GM23338 (cell line): ENCODE measurements around the gene UTP18. TPM values are rescaled to one million over a fixed set of nuclear protein-coding genes. Genes with fewer than 3 reads are reported as not detected.

Source experiments
- ATAC-seq: fragments of 200-7000 bp; cut with Tn5 transposase; 3 replicates; pipeline ENCODE4 v1.9.1; 2020
- DNase-seq: peaks from one replicate; pipeline ENCODE4 v3.0.0-alpha.2; 2015; ENCODE audit warnings: low spot score
- H2AFZ ChIP-seq: fragments of 200-600 bp; sonication (generic); 2 replicates; pipeline ENCODE4 v1.8.0; 2016; ENCODE audit warnings: antibody characterized with exemption, mild to moderate bottlenecking, moderate library complexity
- H3F3A ChIP-seq: fragments of 200-600 bp; sonication (generic); replicated peaks from 2 replicates; pipeline ENCODE4 v1.8.0; 2017; ENCODE audit warnings: antibody characterized with exemption, mixed run types, low read depth
- H3K27ac ChIP-seq: fragments of 200-600 bp; sonication (generic); 2 replicates; pipeline ENCODE4 v1.6.1; 2016; ENCODE audit warnings: low read depth
- H3K27me3 ChIP-seq: fragments of 200-600 bp; sonication (generic); 2 replicates; pipeline ENCODE4 v1.8.0; 2016; ENCODE audit warnings: mild to moderate bottlenecking, mixed run types, moderate library complexity; ENCODE audit not compliant: insufficient read depth
- H3K36me3 ChIP-seq: fragments of 200-600 bp; sonication (generic); 2 replicates; pipeline ENCODE4 v1.8.0; 2016; ENCODE audit warnings: mild to moderate bottlenecking; ENCODE audit not compliant: insufficient read depth
- H3K4me1 ChIP-seq: fragments of 200-600 bp; sonication (generic); 2 replicates; pipeline ENCODE4 v1.8.0; 2016; ENCODE audit warnings: mild to moderate bottlenecking, moderate library complexity; ENCODE audit not compliant: insufficient read depth
- H3K4me2 ChIP-seq: fragments of 200-600 bp; sonication (generic); 2 replicates; pipeline ENCODE4 v1.7.1; 2017; ENCODE audit warnings: mixed run types
- H3K4me3 ChIP-seq: fragments of 200-600 bp; sonication (generic); 2 replicates; pipeline ENCODE4 v1.6.1; 2016; ENCODE audit warnings: mixed run types
- H3K79me2 ChIP-seq: fragments of 200-600 bp; sonication (generic); replicated peaks from 2 replicates; pipeline ENCODE4 v1.8.0; 2017; ENCODE audit warnings: mild to moderate bottlenecking; ENCODE audit not compliant: insufficient read depth
- H3K9me2 ChIP-seq: fragments of 200-600 bp; sonication (generic); 2 replicates; pipeline ENCODE4 v1.8.0; 2017; ENCODE audit not compliant: insufficient read depth
- H4K20me1 ChIP-seq: fragments of 200-600 bp; sonication (generic); replicated peaks from 2 replicates; pipeline ENCODE4 v1.8.0; 2017; ENCODE audit warnings: mild to moderate bottlenecking; ENCODE audit not compliant: insufficient read depth
- H3K27ac Mint-ChIP-seq: 2 replicates; pipeline ENCODE4 v1.8.0; 2020; ENCODE audit warnings: inconsistent platforms, mild to moderate bottlenecking, moderate library complexity, mixed read lengths
- H3K27me3 Mint-ChIP-seq: 3 replicates; pipeline ENCODE4 v1.8.0; 2022; ENCODE audit warnings: low read depth, mild to moderate bottlenecking, moderate library complexity, mixed read lengths, inconsistent platforms; ENCODE audit not compliant: insufficient read depth, poor library complexity
- H3K36me3 Mint-ChIP-seq: 3 replicates; pipeline ENCODE4 v1.8.0; 2021; ENCODE audit warnings: low read depth, mild to moderate bottlenecking, inconsistent platforms, moderate library complexity, mixed read lengths
- H3K4me1 Mint-ChIP-seq: 3 replicates; pipeline ENCODE4 v1.8.0; 2020; ENCODE audit warnings: mild to moderate bottlenecking, inconsistent platforms, mixed read lengths
- H3K4me3 Mint-ChIP-seq: 3 replicates; pipeline ENCODE4 v1.8.0; 2021; ENCODE audit warnings: moderate library complexity, mild to moderate bottlenecking, inconsistent platforms, mixed read lengths
- H3K9me3 Mint-ChIP-seq: 3 replicates; pipeline ENCODE4 v1.8.0; 2020; ENCODE audit warnings: moderate library complexity, mild to moderate bottlenecking, inconsistent platforms, mixed read lengths
- CREB1 ChIP-seq: fragments of 250-450 bp; sonication (Bioruptor Pico); IDR thresholded peaks from 2 replicates; pipeline ENCODE4 v1.5.0; 2020; ENCODE audit warnings: low read depth, mild to moderate bottlenecking, moderate library complexity
- EZH2 ChIP-seq: fragments of 200-600 bp; sonication (generic); IDR thresholded peaks from one replicate; pipeline ENCODE4 v1.8.0; 2017; ENCODE audit warnings: antibody characterized with exemption, mild to moderate bottlenecking, low read depth; ENCODE audit not compliant: unreplicated experiment
- EZH2phosphoT487 ChIP-seq: fragments of 200-600 bp; sonication (generic); IDR thresholded peaks from one replicate; pipeline ENCODE4 v1.8.1; 2018; ENCODE audit warnings: antibody characterized with exemption; ENCODE audit not compliant: unreplicated experiment
- NANOG ChIP-seq: IDR thresholded peaks from 2 replicates; pipeline ENCODE4 v1.6.1; 2016; ENCODE audit warnings: antibody characterized with exemption, borderline replicate concordance
- POLR2AphosphoS5 ChIP-seq: IDR thresholded peaks from 2 replicates; pipeline ENCODE4 v1.6.1; 2016; ENCODE audit warnings: antibody characterized with exemption, low read depth
- ZNF114 ChIP-seq: fragments of 250-450 bp; sonication (Bioruptor Pico); IDR thresholded peaks from 2 replicates; pipeline ENCODE4 v1.5.0; 2020; ENCODE audit warnings: mild to moderate bottlenecking, moderate library complexity
- ZNF462 ChIP-seq: fragments of 250-450 bp; sonication (Bioruptor Pico); IDR thresholded peaks from 2 replicates; pipeline ENCODE4 v1.5.0; 2020; ENCODE audit warnings: mild to moderate bottlenecking, moderate library complexity
- polyA plus RNA-seq: library from polyadenylated mRNA; unstranded; fragments of >200 nt; fragmentation: Nextera tagmentation; extraction: Ambion mirVana; gene quantifications from 2 replicates; pipeline ENCODE4 v1.2.1, GENCODE V29; 2016
- total RNA-seq: library from RNA; depleted of rRNA; stranded (reverse); fragments of >200 nt; shearing (Covaris generic); gene quantifications from 2 replicates; pipeline ENCODE4 v1.2.3, GENCODE V29; 2014
- TF ChIP-seq, protein P1 (sequence below), 2 experiments: fragments of 200-600 bp in 1 of 2; sonication (generic) in 1 of 2; conservative IDR thresholded peaks; 2 replicates each; pipeline versions ENCODE4 v1.5.1 to v1.6.1; 2016 to 2017; ENCODE audit warnings: antibody characterized with exemption in 2 of 2, low read depth in 2 of 2, mild to moderate bottlenecking in 2 of 2, moderate library complexity in 1 of 2
- TF ChIP-seq, protein P2 (sequence below): IDR thresholded peaks from 2 replicates; pipeline ENCODE4 v1.6.1; 2016; ENCODE audit warnings: antibody characterized with exemption

UTP18 gene
- total and polyA plus RNA-seq, 2 experiments from 2014 or later: 79.4 to 87.9 TPM

GRCh38 chr17:51270636-51271035 is 10.3 kb downstream of the UTP18 start:
- no peak overlapping the region for H3K4me3 ChIP-seq
- H3K36me3 ChIP-seq: peaks cover 65% of the 10 kb centered on the region
- ATAC-seq (no peak), DNase-seq (no peak)
- no peaks in the 10 kb centered on the region for H3K9me2 ChIP-seq
- TF ChIP-seq ZNF114 (CRISPR knock-in tag) (no peak), POLR2AphosphoS5 (no peak), EZH2 (no peak), CREB1 (CRISPR knock-in tag) (no peak)
- TF ChIP-seq, protein P1, sequence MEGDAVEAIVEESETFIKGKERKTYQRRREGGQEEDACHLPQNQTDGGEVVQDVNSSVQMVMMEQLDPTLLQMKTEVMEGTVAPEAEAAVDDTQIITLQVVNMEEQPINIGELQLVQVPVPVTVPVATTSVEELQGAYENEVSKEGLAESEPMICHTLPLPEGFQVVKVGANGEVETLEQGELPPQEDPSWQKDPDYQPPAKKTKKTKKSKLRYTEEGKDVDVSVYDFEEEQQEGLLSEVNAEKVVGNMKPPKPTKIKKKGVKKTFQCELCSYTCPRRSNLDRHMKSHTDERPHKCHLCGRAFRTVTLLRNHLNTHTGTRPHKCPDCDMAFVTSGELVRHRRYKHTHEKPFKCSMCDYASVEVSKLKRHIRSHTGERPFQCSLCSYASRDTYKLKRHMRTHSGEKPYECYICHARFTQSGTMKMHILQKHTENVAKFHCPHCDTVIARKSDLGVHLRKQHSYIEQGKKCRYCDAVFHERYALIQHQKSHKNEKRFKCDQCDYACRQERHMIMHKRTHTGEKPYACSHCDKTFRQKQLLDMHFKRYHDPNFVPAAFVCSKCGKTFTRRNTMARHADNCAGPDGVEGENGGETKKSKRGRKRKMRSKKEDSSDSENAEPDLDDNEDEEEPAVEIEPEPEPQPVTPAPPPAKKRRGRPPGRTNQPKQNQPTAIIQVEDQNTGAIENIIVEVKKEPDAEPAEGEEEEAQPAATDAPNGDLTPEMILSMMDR (conservative IDR thresholded peaks at IDR 0.05; ENCODE audit: low read depth in 2 of 2): no peak
- no peaks in the 10 kb centered on the region for H3K9me3 Mint-ChIP-seq
- no peak overlapping the region for H3K4me2 ChIP-seq
- no peak overlapping the region for H3K4me3 Mint-ChIP-seq
- peaks cover 84% of the 10 kb centered on the region for H3K36me3 Mint-ChIP-seq
- H3K27me3 ChIP-seq: no peaks in the 10 kb centered on the region
- H3K79me2 ChIP-seq: peaks cover 85% of the 10 kb centered on the region
- no peaks in the 10 kb centered on the region for H3F3A ChIP-seq
- H3K27me3 Mint-ChIP-seq: no peaks in the 10 kb centered on the region
- H2AFZ ChIP-seq: no peak overlapping the region
- no peaks in the 10 kb centered on the region for H3K4me1 Mint-ChIP-seq
- peaks cover 45% of the 10 kb centered on the region; the same call in 1 of the 2 replicates for H4K20me1 ChIP-seq
- H3K27ac ChIP-seq: no peak overlapping the region
- no peak overlapping the region for H3K27ac Mint-ChIP-seq
- no peaks in the 10 kb centered on the region for H3K4me1 ChIP-seq

- no peaks in the 10 kb centered on the region for H3K4me1 ChIP-seq
- peaks cover 43% of the 10 kb centered on the region; the same call in 1 of the 2 replicates for H4K20me1 ChIP-seq
- ATAC-seq (no peak), DNase-seq (no peak)
- Mint-ChIP-seq H3K4me1 (no peaks in the 10 kb centered on the region), H3K4me3 (no peak overlapping the region), H3K27ac (no peak overlapping the region), H3K27me3 (no peaks in the 10 kb centered on the region), H3K9me3 (no peaks in the 10 kb centered on the region), H3K36me3 (peaks cover 88% of the 10 kb centered on the region)
- H3K9me2 ChIP-seq: no peaks in the 10 kb centered on the region
- H2AFZ ChIP-seq: no peak overlapping the region
- H3K36me3 ChIP-seq: peaks cover 65% of the 10 kb centered on the region
- H3F3A ChIP-seq: no peaks in the 10 kb centered on the region
- TF ChIP-seq NANOG (no peak), ZNF462 (CRISPR knock-in tag) (no peak), EZH2phosphoT487 (no peak), CREB1 (CRISPR knock-in tag) (no peak)
- TF ChIP-seq, protein P1 (conservative IDR thresholded peaks at IDR 0.05; ENCODE audit: low read depth in 2 of 2): no peak
- TF ChIP-seq, protein P2, sequence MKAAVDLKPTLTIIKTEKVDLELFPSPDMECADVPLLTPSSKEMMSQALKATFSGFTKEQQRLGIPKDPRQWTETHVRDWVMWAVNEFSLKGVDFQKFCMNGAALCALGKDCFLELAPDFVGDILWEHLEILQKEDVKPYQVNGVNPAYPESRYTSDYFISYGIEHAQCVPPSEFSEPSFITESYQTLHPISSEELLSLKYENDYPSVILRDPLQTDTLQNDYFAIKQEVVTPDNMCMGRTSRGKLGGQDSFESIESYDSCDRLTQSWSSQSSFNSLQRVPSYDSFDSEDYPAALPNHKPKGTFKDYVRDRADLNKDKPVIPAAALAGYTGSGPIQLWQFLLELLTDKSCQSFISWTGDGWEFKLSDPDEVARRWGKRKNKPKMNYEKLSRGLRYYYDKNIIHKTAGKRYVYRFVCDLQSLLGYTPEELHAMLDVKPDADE: no peak
- H3K79me2 ChIP-seq: peaks cover 63% of the 10 kb centered on the region
- H3K4me3 ChIP-seq: no peak overlapping the region
- H3K27ac ChIP-seq: no peak overlapping the region
- H3K27me3 ChIP-seq: no peaks in the 10 kb centered on the region
- no peak overlapping the region for H3K4me2 ChIP-seq
These were observed 12.5 kb downstream of the UTP18 start for GRCh38 chr17:51272812-51273211.
